HG02852 (cell line): ENCODE data around the gene AMOT.

Source experiments
- ATAC-seq: cut with Tn5 transposase; IDR thresholded peaks from one replicate; pipeline ENCODE4 v1.9.1; 2021; ENCODE audit warnings: mild to moderate bottlenecking, moderate library complexity; ENCODE audit not compliant: unreplicated experiment

AMOT gene

GRCh38 chrX:112808007-112808406 lies 32.6 kb downstream of the AMOT start:
- ATAC-seq: no peak

GRCh38 chrX:112803060-112803459 lies 37.6 kb downstream of the AMOT start:
- no peak for ATAC-seq

GRCh38 chrX:112802541-112802940 lies 38.1 kb downstream of the AMOT start:
- ATAC-seq: no peak

- ATAC-seq: no peak
Measured at GRCh38 chrX:112800971-112801775, 39.5 kb downstream of the AMOT start.

GRCh38 chrX:112799425-112799824 lies 41.2 kb downstream of the AMOT start:
- no peak for ATAC-seq

GRCh38 chrX:112798736-112799135 lies 41.9 kb downstream of the AMOT start:
- no peak for ATAC-seq

- ATAC-seq: no peak
Measured at GRCh38 chrX:112789931-112790330, 50.7 kb downstream of the AMOT start.

GRCh38 chrX:112786076-112786475 lies 54.6 kb downstream of the AMOT start:
- no peak for ATAC-seq

- ATAC-seq: no peak
Measured at GRCh38 chrX:112785344-112785743, 55.3 kb downstream of the AMOT start.

GRCh38 chrX:112784692-112785091 lies 55.9 kb downstream of the AMOT start:
- no peak for ATAC-seq

- ATAC-seq: no peak
Measured at GRCh38 chrX:112779139-112779538, 61.5 kb downstream of the AMOT start.

GRCh38 chrX:112774651-112775293 lies 65.9 kb downstream of the AMOT start:
- ATAC-seq: no peak

- no peak for ATAC-seq
Measured at GRCh38 chrX:112774142-112774541, 66.5 kb downstream of the AMOT start.

- no peak for ATAC-seq
Measured at GRCh38 chrX:112769034-112769433, 71.6 kb downstream of the AMOT start.

- no peak for ATAC-seq
Measured at GRCh38 chrX:112768563-112768962, 72.1 kb downstream of the AMOT start.

GRCh38 chrX:112766774-112767173 lies 73.9 kb downstream of the AMOT start:
- ATAC-seq: no peak

- peak; percentile 85 for ATAC-seq
Measured at GRCh38 chrX:112761242-112762207, 79.1 kb downstream of the AMOT start.

- ATAC-seq: peak; percentile 66
Measured at GRCh38 chrX:112760697-112761096, 79.9 kb downstream of the AMOT start.

GRCh38 chrX:112759966-112760365 lies 80.7 kb downstream of the AMOT start:
- no peak for ATAC-seq

GRCh38 chrX:112759512-112759911 lies 81.1 kb downstream of the AMOT start:
- no peak for ATAC-seq

GRCh38 chrX:112757946-112758345 lies 82.7 kb downstream of the AMOT start:
- no peak for ATAC-seq
